ENCODE measurements around the gene TMUB2.
A peak's percentile ranks its signal among the peaks of the same experiment; 100 is the strongest.

Gene TMUB2

GRCh38 chr17:44176671-44177501, 9.9 kb upstream of the TMUB2 start:
- no peak for DNase-seq (ENCODE audit: low read depth in 3 of 3)

- DNase-seq (ENCODE audit: low read depth in 3 of 3), result no peak
These were observed 9.1 kb upstream of the TMUB2 start for GRCh38 chr17:44177640-44178039.

- DNase-seq (ENCODE audit: low read depth in 3 of 3), result no peak
These were observed 8.6 kb upstream of the TMUB2 start for GRCh38 chr17:44178133-44178532.

- DNase-seq (ENCODE audit: low read depth in 3 of 3), result no peak
These were observed 3.7 kb upstream of the TMUB2 start for GRCh38 chr17:44183024-44183423.

GRCh38 chr17:44184212-44184810, 2.5 kb upstream of the TMUB2 start:
- DNase-seq (ENCODE audit: low read depth in 3 of 3), result no peak

GRCh38 chr17:44187131-44187899, 543 bp downstream of the TMUB2 start:
- DNase-seq (ENCODE audit: low read depth in 3 of 3), result no peak

- no peak for DNase-seq (ENCODE audit: low read depth in 3 of 3)
These were observed 2.0 kb downstream of the TMUB2 start for GRCh38 chr17:44188576-44189403.

GRCh38 chr17:44190481-44190880, 3.7 kb downstream of the TMUB2 start:
- DNase-seq (ENCODE audit: low read depth in 3 of 3), result no peak

GRCh38 chr17:44191369-44191768, 4.6 kb downstream of the TMUB2 start:
- no peak for DNase-seq (ENCODE audit: low read depth in 3 of 3)

- DNase-seq (ENCODE audit: low read depth in 3 of 3), result no peak
These were observed 5.2 kb downstream of the TMUB2 start for GRCh38 chr17:44191941-44192496.

- DNase-seq (ENCODE audit: low read depth in 3 of 3), result no peak
These were observed 6.0 kb downstream of the TMUB2 start for GRCh38 chr17:44192750-44193149.

- no peak for DNase-seq (ENCODE audit: low read depth in 3 of 3)
These were observed 6.7 kb downstream of the TMUB2 start for GRCh38 chr17:44193326-44194084.

- DNase-seq (ENCODE audit: low read depth in 3 of 3), result no peak
These were observed 10.3 kb downstream of the TMUB2 start for GRCh38 chr17:44197107-44197506.

GRCh38 chr17:44197980-44198720, 11.4 kb downstream of the TMUB2 start:
- DNase-seq (ENCODE audit: low read depth in 3 of 3), result no peak

- peak in 1 of 3 experiments; percentile 57 for DNase-seq (ENCODE audit: low read depth in 3 of 3)
These were observed 12.2 kb downstream of the TMUB2 start for GRCh38 chr17:44198721-44199552.

GRCh38 chr17:44199553-44200477, 13.0 kb downstream of the TMUB2 start, which contains the start of gene ATXN7L3:
TSS of gene ATXN7L3 (minus strand) at chr17:44199884. CDS start at chr17:44198070, 1,814 bp downstream.
- peak; percentile 99 to 100 (median 99) for DNase-seq (ENCODE audit: low read depth in 3 of 3)

GRCh38 chr17:44200478-44201155, 13.8 kb downstream of the TMUB2 start:
- DNase-seq (ENCODE audit: low read depth in 3 of 3), result no peak

Data from stimulated activated CD4-positive, alpha-beta T cell treated with anti-CD3 and anti-CD28 coated beads, TNF-alpha, amount 100 ng/mL, for 4 hours (primary cell).